Activated CD4-positive, alpha-beta T cell treated with anti-CD3 and anti-CD28 coated beads, Interleukin-2, amount 50 U/mL, for 24 hours (primary cell): ENCODE data around the gene COG7.
"Not testable (repeated sequence)": the region's sequence is repeated elsewhere in the genome, so short reads cannot be mapped to it uniquely, and the experiment has no call there.

Source experiments
- DNase-seq, 2 donors: peaks; one replicate each; pipeline ENCODE4 v3.0.0-alpha.2; 2020; ENCODE audit warnings: low read depth in 1 of 2, low spot score in 1 of 2

COG7 gene

DNA sequence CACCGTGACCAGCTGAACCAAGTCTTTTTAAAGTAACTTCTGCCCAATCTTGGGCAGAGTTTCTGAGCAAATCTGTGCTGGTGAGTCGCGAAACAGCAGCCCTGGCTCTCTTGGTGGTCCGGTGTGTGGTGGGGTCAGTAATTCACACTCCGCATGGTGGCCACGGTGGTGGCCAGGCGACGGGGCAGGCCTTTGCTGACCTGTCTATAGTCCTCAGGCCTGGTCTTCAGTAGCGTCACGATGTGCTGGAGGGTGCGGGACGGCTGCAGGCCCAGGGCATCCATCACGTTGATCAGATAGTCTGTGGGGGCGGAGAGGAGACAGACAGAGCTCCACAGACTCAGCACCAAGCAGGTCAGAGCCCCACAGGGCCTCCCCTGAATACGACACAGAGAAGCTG lies 64.2 kb downstream of the COG7 start:
- no peak for DNase-seq

DNA sequence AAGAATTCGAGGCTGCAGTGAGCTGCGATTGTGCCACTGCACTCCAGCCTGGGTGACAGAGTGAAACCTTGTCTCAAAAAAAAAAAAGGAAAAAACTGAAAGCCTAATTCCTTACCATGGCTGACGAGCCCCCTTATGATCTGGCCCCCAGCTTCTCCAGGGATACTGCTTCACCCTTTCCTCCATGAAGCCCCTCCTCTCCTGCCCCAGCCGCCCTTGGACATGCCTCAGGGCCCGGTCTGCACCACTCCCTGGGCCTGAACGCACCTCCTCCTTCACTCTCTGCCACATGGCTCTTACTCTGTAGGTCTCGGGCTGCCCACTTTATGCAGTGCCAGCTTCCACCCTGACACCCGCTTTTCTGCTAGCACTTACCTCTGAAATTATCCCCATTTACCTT lies 65.3 kb downstream of the COG7 start:
- DNase-seq = no peak

- DNase-seq = no peak
Observed at GRCh38 chr16:23385441-23385840, 67.5 kb downstream of the COG7 start.

DNA sequence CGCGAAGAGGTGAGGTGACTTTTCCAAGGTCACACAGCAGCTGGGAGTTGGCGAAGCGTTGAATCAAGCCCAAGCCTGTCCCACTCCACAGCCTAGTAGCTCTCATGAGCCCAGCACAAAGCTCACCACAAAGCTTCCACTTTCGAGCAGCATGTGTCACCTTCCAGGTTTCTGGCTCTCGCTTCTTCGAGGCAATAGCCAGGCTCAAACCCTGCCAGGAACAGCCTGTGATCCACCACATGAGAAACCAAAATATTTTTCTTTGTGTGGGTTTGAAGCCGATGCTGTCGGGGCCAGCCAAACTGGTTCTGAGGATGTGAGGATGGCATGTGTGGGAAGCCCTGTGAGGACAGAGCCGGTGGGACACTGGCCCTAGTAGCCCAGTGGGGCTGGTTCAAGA lies 68.1 kb downstream of the COG7 start:
- no peak for DNase-seq

DNA sequence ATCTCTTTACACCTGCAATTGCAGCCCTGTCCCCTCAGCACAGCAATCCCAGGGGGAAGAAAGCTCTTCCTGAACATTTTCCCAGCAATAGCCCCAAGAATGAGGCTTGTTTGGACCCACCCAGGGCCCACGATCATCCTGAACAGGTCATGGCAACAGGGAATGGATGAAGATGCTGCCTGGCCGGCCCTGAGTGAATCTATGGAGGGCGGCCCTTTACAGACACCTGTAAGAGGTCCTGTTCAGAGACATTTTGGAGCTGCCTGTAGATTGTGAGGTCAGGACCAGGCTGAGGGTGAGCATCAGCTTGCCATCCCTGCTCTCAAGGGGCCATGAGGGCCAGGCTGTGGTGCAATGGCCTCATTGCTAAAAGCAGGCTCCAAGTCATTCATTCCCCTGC lies 69.1 kb downstream of the COG7 start:
- no peak for DNase-seq

DNA sequence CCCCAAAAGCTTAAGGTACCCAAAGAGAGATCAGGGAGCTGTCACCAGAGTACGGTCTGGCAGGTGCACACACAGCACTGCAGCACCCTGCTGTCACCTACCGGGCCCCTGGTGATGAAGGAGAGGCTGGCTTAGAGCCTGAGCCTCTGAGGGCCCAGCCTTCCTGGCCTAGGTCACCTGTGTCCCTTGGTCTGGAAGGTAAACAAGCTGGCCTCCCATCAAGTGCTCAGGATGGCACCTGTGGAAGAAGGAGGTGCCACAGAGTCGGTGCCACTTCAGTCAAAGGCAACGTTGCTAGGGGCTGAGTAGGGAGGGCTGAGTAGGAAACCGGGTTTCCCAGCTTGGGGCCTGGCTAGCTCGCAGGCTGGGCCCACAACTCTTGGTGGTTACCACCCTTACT lies 70.7 kb downstream of the COG7 start:
- DNase-seq = no peak

DNA sequence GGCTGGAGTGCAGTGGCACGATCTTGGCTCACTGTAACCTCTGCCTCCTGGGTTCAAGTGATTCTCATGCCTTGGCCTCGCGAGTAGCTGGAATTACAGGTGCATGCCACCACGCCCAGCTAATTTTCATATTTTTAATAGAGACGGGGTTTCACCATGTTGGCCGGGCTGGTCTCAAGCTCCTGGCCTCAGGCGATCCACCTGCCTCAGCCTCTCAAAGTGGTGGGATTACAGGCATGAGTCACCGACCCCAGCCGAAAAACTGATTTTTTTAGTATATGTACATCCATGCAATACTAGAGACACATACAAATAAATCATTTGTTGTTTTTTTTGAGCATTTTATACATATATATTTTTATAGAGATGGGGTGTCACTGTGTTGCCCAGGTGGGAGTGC lies 71.3 kb downstream of the COG7 start:
- not testable (repeated sequence) for DNase-seq

DNA sequence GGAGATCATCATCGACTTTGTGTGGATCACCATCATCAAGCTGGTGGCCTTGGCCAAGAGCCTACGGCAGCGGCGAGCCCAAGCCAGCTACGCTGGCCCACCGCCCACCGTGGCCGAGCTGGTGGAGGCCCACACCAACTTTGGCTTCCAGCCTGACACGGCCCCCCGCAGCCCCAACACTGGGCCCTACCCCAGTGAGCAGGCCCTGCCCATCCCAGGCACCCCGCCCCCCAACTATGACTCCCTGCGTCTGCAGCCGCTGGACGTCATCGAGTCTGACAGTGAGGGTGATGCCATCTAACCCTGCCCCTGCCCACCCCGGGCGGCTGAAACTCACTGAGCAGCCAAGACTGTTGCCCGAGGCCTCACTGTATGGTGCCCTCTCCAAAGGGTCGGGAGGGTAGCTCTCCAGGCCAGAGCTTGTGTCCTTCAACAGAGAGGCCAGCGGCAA lies 72.5 kb downstream of the COG7 start:
- no peak for DNase-seq

GRCh38 chr16:23379707-23380106 lies 73.3 kb downstream of the COG7 start:
- no peak for DNase-seq

DNA sequence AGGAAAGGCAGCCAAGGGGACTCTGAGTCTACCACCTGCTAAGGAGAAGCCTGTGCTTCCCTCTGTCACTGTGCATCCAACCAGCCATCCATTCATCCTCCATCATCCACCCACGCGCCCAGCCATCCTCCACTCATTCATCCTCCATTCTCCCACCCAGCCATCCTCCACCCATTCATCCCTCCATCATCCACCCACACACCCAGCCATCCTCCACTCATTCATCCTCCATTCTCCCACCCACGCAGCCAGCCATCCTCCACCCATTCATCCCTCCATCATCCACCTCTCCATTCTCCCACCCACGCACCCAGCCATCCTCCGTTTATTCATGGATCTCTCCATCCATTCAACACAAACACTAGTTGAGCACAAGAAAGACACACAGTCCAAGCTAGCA lies 74.1 kb downstream of the COG7 start:
- no peak for DNase-seq

DNA sequence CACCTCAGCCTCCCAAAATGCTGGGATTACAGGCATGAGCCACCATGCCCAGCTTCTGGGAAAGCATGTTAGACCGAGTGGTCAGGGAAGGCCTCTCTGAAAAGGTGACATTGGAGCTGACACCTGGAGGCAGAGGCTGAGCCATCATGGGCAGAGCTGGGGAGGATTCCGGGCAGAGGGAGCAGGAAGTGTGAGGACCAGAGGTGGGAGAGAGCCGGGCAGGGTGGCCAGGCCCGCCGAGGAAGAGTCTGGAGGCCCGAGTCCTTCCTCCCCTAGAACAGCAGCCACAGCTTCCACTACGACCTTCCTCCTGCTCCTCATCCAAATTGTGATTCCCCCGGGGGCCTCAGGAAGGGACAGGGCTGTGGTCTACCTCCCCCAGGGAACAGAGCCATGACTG lies 74.7 kb downstream of the COG7 start:
- no peak for DNase-seq

GRCh38 chr16:23377071-23377931 lies 75.7 kb downstream of the COG7 start:
- no peak for DNase-seq

DNA sequence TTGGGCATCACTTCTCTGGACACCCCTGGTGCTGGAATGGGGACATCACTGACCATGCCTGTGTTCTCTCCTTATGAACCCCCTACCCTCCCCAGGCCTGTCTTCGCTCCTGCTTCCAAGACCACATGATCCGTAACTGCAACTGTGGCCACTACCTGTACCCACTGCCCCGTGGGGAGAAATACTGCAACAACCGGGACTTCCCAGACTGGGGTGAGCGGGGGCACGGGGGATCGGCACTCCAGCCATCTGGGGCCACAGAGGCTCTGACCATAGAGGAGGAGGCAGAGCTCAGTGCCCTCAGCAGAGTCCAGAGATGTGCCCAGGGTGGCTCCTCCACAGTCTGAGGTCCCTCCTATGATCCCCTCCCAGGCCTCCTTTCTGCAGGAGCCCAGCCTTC lies 77.3 kb downstream of the COG7 start:
- DNase-seq = no peak

- no peak for DNase-seq
Observed at GRCh38 chr16:23374721-23375510, 78.1 kb downstream of the COG7 start.

DNA sequence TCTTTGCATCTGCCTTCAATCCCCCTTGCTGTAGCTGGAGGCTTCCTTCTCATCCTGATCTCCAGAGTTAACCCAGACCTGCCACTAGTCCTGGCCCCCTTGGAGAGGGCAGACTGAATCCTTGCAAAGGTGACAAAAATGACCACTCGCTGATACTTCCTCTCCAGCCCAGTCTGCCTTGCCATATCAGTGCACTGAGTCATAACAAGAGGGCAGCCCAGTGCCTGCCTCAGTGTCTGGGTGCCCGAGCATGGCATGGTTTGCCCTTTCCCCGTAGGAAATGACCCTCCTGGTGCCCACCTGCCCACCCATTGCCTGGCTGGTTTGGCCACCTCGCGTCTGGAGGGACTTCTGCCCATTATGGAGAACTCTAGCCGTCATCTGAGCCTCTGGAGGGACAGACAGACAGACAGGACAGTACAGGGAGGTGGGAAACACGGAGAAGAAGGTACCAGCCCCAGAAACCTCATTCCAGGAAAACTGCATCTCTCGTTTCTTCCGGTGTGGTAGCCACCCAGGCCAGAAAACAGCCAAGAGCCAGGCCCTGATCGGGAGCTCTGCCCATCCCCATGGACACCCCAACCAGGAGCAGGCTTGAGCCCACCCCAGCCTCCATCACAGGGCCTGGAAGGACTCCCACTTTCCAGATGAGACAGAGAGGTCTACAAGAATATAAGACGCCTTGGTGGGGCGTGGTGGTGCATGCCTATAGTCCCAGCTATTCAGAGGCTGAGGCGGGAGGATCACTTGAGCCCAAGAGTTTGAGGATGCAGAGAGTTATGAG lies 79.4 kb downstream of the COG7 start:
- no peak for DNase-seq

DNA sequence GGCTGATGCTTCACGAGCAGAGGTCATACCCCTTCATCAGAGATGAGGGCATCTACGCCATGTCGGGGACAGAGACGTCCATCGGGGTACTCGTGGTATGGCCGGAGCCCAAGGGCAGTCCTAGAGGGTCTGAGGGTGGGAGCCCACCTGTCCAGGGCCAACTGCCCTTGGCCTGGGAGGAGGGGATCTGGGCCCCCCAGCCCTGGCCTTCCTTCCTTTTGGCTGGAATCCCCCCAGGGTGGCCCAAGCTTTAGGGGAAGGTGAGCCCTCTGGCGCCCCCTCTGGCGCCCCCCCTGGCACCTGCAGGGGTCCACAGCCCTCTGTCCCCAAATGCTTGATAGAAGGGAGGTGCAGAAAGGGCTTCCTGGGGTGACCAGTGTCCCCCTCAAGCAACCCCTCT lies 81.6 kb downstream of the COG7 start:
- DNase-seq = no peak

- no peak for DNase-seq
Observed at GRCh38 chr16:23369416-23369815, 83.6 kb downstream of the COG7 start.

DNA sequence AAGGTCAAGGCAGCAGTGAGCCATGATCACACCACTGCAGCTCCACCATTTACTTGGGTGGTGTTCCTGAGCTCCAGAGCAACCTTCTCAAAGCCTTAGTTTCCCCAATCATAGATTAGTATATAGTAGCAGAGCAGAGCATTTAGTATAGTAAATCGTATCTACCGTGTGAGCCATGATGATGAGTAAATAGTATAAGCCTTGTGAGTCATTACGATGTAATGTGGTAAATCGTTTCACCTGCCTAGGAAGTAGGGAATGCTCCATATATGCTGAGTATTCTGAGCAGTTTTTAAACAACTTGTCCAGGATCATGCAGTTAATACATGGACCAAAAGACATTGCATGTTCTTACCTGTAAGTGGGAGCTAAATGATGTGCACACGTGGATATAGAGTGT lies 84.5 kb downstream of the COG7 start:
- DNase-seq = no peak

DNA sequence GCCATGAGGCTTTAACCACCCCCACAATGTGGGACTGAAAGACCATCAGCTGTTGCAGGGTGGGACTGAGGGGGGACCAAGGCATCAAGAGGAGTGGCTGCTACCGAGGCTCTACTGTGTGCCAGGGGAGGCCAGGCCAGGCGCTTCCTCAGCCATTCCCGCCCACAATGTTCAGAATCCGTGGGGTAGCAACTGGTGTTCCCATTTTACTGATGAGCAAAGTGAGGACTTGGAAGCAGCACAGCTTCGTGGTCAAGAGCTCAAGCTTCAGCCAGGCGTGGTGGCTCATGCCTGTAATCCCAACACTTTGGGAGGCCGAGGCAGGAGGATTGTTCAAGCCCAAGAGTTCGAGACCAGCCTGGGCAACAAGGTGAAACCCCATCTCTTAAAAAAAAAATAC lies 85.0 kb downstream of the COG7 start:
- no peak for DNase-seq

GRCh38 chr16:23367564-23367963 lies 85.4 kb downstream of the COG7 start:
- DNase-seq = no peak

GRCh38 chr16:23366341-23366740 lies 86.6 kb downstream of the COG7 start:
- not testable (repeated sequence) for DNase-seq
